Measurements from ENCODE around the gene SLMAP.

- no peak for TF ChIP-seq GATA2 (IDR thresholded peaks at IDR 0.05; ENCODE audit: low read depth, low read length)
- no peak for TF ChIP-seq GATA3 (IDR thresholded peaks at IDR 0.05; ENCODE audit: low read depth, low read length)
These were observed 203.5 kb downstream of the SLMAP start for GRCh38 chr3:57959423-57960173.

Measured in SH-SY5Y (cell line).